K562 (cell line): ENCODE results near the gene SMG9. TPM values are rescaled to one million over a fixed set of nuclear protein-coding genes. Genes with fewer than 3 reads are reported as not detected.

Experiments used
- ARNT ChIP-seq, 2 experiments: fragments of 450-650 bp; IDR thresholded peaks; 2 replicates each; pipeline ENCODE4 v1.6.1; 2016; ENCODE audit warnings: mild to moderate bottlenecking in 1 of 2
- ATF1 ChIP-seq, 2 experiments: fragments of 450-650 bp in 1 of 2; IDR thresholded peaks; 2 replicates each; pipeline ENCODE4 v1.6.1; 2016; ENCODE audit warnings: missing compliant biosample characterization in 1 of 2, missing genetic modification characterization in 1 of 2
- DMBX1 ChIP-seq: fragments of 250-450 bp; sonication (Bioruptor Pico); IDR thresholded peaks from 2 replicates; pipeline ENCODE4 v1.8.0; 2022; ENCODE audit warnings: inconsistent platforms, mild to moderate bottlenecking, moderate library complexity, borderline replicate concordance
- ELF4 ChIP-seq: fragments of 450-650 bp; formaldehyde crosslinking; IDR thresholded peaks from 2 replicates; pipeline ENCODE4 v1.4.0; 2022; ENCODE audit warnings: missing genetic modification characterization
- ERF ChIP-seq: fragments of 450-650 bp; formaldehyde crosslinking; IDR thresholded peaks from 2 replicates; pipeline ENCODE4 v1.4.0; 2020; ENCODE audit warnings: mild to moderate bottlenecking, mixed read lengths
- FOXK1 ChIP-seq: sonication (generic); formaldehyde crosslinking; IDR thresholded peaks from 2 replicates; pipeline ENCODE4 v1.8.0; 2022; ENCODE audit warnings: missing genetic modification reagents, mild to moderate bottlenecking, borderline replicate concordance
- HNRNPL ChIP-seq: fragments of 200-400 bp; formaldehyde crosslinking; IDR thresholded peaks from 2 replicates; pipeline ENCODE4 v1.6.1; 2017; ENCODE audit warnings: low read depth, mild to moderate bottlenecking, low read length
- JUND ChIP-seq, 2 experiments: IDR thresholded peaks; 2 replicates in 1 of 2; 3 replicates in 1 of 2; pipeline ENCODE4 v1.6.1; 2011; ENCODE audit warnings: borderline replicate concordance in 2 of 2, low read depth in 2 of 2, low read length in 2 of 2, improper control_type of control experiment in 1 of 2, missing biosample characterization in 1 of 2, missing genetic modification characterization in 1 of 2, missing genetic modification reagents in 1 of 2
- MAFF ChIP-seq: IDR thresholded peaks from 2 replicates; pipeline ENCODE4 v1.6.1; 2012; ENCODE audit warnings: low read length, improper control_type of control experiment
- MAX ChIP-seq: sonication (generic); formaldehyde crosslinking; IDR thresholded peaks from 2 replicates; pipeline ENCODE4 v1.9.0; 2022; ENCODE audit warnings: mild to moderate bottlenecking, missing genetic modification reagents
- MNT ChIP-seq, 2 experiments: fragments of 450-650 bp; conservative IDR thresholded peaks; 2 replicates each; pipeline ENCODE4 v1.6.1; 2017; ENCODE audit warnings: mild to moderate bottlenecking in 2 of 2, moderate library complexity in 2 of 2
- PBX2 ChIP-seq, 2 experiments: IDR thresholded peaks in 1 of 2; conservative IDR thresholded peaks in 1 of 2; 2 replicates each; pipeline ENCODE4 v1.6.1; 2016; ENCODE audit warnings: low read depth in 2 of 2, mild to moderate bottlenecking in 1 of 2, missing compliant biosample characterization in 1 of 2, missing genetic modification characterization in 1 of 2, moderate library complexity in 1 of 2
- RAD51 ChIP-seq: fragments of 450-650 bp; IDR thresholded peaks from 2 replicates; pipeline ENCODE4 v1.7.1; 2016; ENCODE audit warnings: low read depth, mild to moderate bottlenecking, borderline replicate concordance
- RBBP5 ChIP-seq: fragments of 200-600 bp; sonication (generic); IDR thresholded peaks from 2 replicates; pipeline ENCODE4 v1.6.1; 2012; ENCODE audit warnings: borderline replicate concordance, mild to moderate bottlenecking, low read length, control low read depth, inconsistent platforms; ENCODE audit not compliant: insufficient read depth, poor library complexity, severe bottlenecking
- RBFOX2 ChIP-seq: fragments of 200-400 bp; formaldehyde crosslinking; IDR thresholded peaks from 2 replicates; pipeline ENCODE4 v1.6.1; 2017; ENCODE audit warnings: low read depth, mild to moderate bottlenecking, low read length, moderate library complexity
- RHOXF2B ChIP-seq: fragments of 250-450 bp; sonication (Bioruptor Pico); conservative IDR thresholded peaks from 2 replicates; pipeline ENCODE4 v1.5.1; 2021
- THAP12 ChIP-seq: fragments of 250-450 bp; sonication (Bioruptor Pico); IDR thresholded peaks from 2 replicates; pipeline ENCODE4 v1.9.0; 2021; ENCODE audit warnings: mild to moderate bottlenecking, inconsistent platforms
- ZNF311 ChIP-seq: fragments of 250-450 bp; sonication (Bioruptor Pico); IDR thresholded peaks from 2 replicates; pipeline ENCODE4 v1.4.0; 2020; ENCODE audit warnings: mild to moderate bottlenecking, moderate library complexity
- ZNF57 ChIP-seq: fragments of 450-650 bp; formaldehyde crosslinking; IDR thresholded peaks from 2 replicates; pipeline ENCODE4 v1.4.0; 2020; ENCODE audit warnings: mild to moderate bottlenecking, moderate library complexity
- ZNF79 ChIP-seq: fragments of 250-450 bp; sonication (Bioruptor Pico); IDR thresholded peaks from 2 replicates; pipeline ENCODE4 v1.4.0; 2020; ENCODE audit warnings: low read depth, mild to moderate bottlenecking, moderate library complexity
- ZZZ3 ChIP-seq: fragments of 450-650 bp; IDR thresholded peaks from 2 replicates; pipeline ENCODE4 v1.6.1; 2016; ENCODE audit warnings: antibody characterized with exemption, mild to moderate bottlenecking, moderate library complexity
- polyA plus RNA-seq, 8 experiments: library from polyadenylated mRNA; depleted of rRNA in 4 of 8; stranded (reverse) in 5 of 8; unstranded in 3 of 8; fragments of >200 nt; fragmentation: Nextera tagmentation in 2 of 8; fragmentation: Illumina TruSeq in 1 of 8; extraction: Ambion mirVana in 2 of 8; extraction: Trizol in 1 of 8; gene quantifications; 2 replicates each; pipeline versions ENCODE4 v1.2.1 to v1.2.3, GENCODE V29; 2011 to 2014; ENCODE audit warnings: inconsistent platforms in 1 of 8, missing spikeins in 1 of 8
- total RNA-seq, 7 experiments: library from RNA; depleted of rRNA in 6 of 7; stranded (reverse); fragments of >200 nt in 6 of 7; fragmentation: Illumina TruSeq in 2 of 7; extraction: Trizol in 2 of 7; gene quantifications; 2 replicates each; pipeline versions ENCODE4 v1.2.1 to v1.2.3, GENCODE V29; 2011 to 2021; ENCODE audit warnings: low replicate concordance in 1 of 7

The SMG9 gene
- total and polyA plus RNA-seq, 9 of the 15 experiments (the other 6 are each of a cell fraction or from before 2014, with no cell fraction given) = 1.7 to 79.7 (median 40.2) TPM

- no peak for TF ChIP-seq RAD51
- peak; percentile 20 for TF ChIP-seq RBBP5
- TF ChIP-seq FOXK1 (CRISPR knock-in tag) = no peak
- TF ChIP-seq MNT (conservative IDR thresholded peaks at IDR 0.05) = peak; percentile 23 to 42; a peak in 1 of 4 replicates
- TF ChIP-seq HNRNPL = peak; percentile 75; the same call in 1 of the 2 replicates
- no peak for TF ChIP-seq ELF4 (CRISPR knock-in tag)
- TF ChIP-seq ARNT (IDR thresholded peaks at IDR 0.05) = no peak
- TF ChIP-seq THAP12 (CRISPR knock-in tag) = 0 out of 2 replicates have a peak, but pooled peaks have one; percentile 4
- no peak for TF ChIP-seq ZZZ3
- TF ChIP-seq RHOXF2B = no peak
- no peak for TF ChIP-seq ZNF79 (CRISPR knock-in tag)
- peak; percentile 37; the same call in 1 of the 2 replicates for TF ChIP-seq MAX (CRISPR knock-in tag)
- TF ChIP-seq RBFOX2 = peak; percentile 53
- TF ChIP-seq JUND (IDR thresholded peaks at IDR 0.05; ENCODE audit: borderline replicate concordance, low read depth, low read length) = no peak
- peak; percentile 16; the same call in 1 of the 3 replicates for TF ChIP-seq JUND (tag; IDR thresholded peaks at IDR 0.05; ENCODE audit: borderline replicate concordance, low read depth, low read length)
- TF ChIP-seq DMBX1 = peak; percentile 40; the same call in 1 of the 2 replicates
- no peak for TF ChIP-seq ATF1 (CRISPR knock-in tag; IDR thresholded peaks at IDR 0.05)
- peak; percentile 27; the same call in 1 of the 2 replicates for TF ChIP-seq ATF1 (tag; IDR thresholded peaks at IDR 0.05)
- no peak for TF ChIP-seq ERF
- no peak for TF ChIP-seq ZNF311
- no peak for TF ChIP-seq MAFF
- TF ChIP-seq ZNF57 (CRISPR knock-in tag) = no peak
- TF ChIP-seq PBX2 (CRISPR knock-in tag; IDR thresholded peaks at IDR 0.05; ENCODE audit: low read depth) = no peak
- TF ChIP-seq PBX2 (tag; conservative IDR thresholded peaks at IDR 0.05; ENCODE audit: low read depth) = no peak
Observed at GRCh38 chr19:43782689-43783231, 28.0 kb upstream of the SMG9 start (continued).
